ENCODE measurements around the gene HIF1A.

DNA sequence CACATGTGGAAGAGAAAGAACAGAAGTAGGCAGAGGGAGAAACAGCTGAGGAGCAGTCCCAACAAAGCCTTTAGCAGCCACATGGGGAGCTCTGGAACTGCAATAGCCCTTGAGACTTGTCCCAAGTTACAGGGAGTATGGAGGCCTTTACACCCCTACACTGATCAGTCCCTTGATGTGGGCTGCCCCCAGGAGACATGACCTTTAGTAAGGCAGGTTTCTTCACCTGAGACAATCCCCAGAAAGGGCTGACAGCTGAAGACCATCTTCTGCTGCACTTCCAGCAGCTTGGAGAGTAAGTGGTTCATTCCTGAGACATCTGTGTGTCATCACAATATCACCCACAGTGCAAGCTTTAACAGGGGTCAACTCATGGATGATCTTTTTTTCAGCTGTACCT is 58.3 kb downstream of the HIF1A start:
- TF ChIP-seq CTCF (IDR thresholded peaks at IDR 0.05) (no peak), ZFX (IDR thresholded peaks at IDR 0.05; ENCODE audit: borderline replicate concordance) (no peak)

Data from 22Rv1 (cell line).